ENCODE results near the gene PHACTR1. TPM values are rescaled to one million over a fixed set of nuclear protein-coding genes. Genes with fewer than 3 reads are reported as not detected.

Gene PHACTR1
- total RNA-seq, 1 experiment from 2014 or later: not detected

DNA sequence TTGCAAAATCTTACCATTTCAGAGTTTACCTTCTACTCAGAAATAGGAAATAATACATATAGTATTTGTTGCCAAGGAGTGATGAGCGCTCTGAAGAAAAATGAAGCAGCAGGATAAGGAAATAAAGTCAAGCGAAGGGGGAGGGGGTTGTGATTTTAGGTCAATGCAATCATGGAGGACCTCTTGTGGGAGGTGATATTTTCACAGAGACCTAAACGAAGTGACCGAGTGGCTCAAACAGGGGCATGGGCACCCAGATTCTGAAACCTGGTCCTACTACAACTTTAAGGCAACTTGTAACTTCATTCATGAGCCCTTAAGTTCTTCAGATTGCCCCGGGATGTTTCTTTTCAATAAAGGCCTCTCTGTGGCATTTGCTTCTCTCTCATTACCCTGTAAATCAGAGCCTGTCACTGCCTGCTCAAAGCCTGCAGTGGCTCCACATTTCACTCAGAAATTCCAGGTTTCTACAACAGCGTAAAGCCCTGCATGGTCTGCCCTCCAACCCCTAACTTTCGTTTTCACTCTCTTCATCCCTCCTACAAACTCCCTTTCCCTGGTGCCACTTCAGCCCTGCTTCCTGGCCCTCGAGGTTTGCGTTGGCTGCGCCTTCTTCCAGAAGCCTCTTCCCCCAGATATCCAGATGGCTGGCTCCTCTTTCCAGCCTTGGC is 449.1 kb downstream of the PHACTR1 start:
- in situ Hi-C loops (cut with HindIII; ENCODE audit: low pct_unique_long_range_greater_than_20kb, low sequenced_read_pairs): no loop called here
- no peak for DNase-seq (ENCODE audit: low read depth)

DNA sequence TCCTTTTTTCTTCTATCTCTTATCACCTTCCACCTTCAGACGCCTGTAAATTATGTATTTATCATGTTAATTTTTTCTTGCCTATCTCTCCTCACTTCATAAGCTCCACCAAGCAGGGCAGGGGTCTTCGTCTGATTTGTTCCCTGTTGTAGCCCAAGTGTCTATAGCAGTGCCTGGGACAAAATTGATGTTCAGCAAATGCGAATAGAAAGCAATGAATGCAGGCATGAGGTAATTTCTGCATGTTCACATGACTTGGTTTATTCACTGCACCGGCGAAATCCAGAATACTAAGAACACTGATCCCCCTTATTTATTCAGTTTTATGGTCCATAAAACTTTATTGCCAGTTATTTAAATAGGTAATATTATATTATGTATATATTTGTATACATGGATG is 449.7 kb downstream of the PHACTR1 start:
- DNase-seq (ENCODE audit: low read depth): no peak
- in situ Hi-C loops (cut with HindIII; ENCODE audit: low pct_unique_long_range_greater_than_20kb, low sequenced_read_pairs): no loop called here

DNA sequence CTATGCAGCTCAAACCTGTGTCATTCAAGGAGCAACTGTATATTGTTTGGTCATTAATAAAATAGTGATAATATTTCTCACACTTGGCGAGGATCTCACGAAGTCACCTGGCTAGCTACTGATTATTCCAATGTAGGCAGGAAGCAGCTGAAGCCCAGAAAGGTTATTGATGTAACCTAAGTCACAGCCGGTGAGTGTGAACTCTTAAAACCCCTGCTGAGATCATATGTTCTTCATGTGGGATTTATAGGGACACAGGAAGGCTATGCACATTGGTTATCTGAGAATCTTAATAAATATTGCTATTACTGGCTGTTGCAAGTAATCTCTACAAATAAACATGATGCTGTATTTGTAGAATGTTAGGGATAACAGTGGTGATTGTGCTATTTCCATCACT is 450.3 kb downstream of the PHACTR1 start:
- DNase-seq (ENCODE audit: low read depth): no peak
- in situ Hi-C loops (cut with HindIII; ENCODE audit: low pct_unique_long_range_greater_than_20kb, low sequenced_read_pairs): no loop called here

DNA sequence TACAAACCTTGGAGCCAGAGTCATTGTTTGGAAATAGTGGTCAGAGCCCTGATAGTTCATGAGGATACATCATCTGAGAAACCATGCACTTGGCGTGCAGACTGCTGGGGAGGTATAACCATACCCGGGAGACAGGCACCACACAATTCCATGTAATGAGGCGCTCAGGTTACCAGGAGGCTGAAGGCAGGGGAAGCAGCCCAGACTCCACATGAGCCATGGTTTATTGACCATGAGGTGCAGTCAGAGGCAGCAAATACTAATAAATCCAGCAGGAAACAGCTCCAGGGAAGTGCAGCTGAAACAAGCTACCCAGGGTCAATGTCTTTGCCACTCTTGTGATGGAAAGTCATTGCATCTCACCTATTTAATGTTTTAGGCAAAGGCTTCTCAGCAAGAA is 455.7 kb downstream of the PHACTR1 start:
- in situ Hi-C loops (cut with HindIII; ENCODE audit: low pct_unique_long_range_greater_than_20kb, low sequenced_read_pairs): no loop called here
- no peak for DNase-seq (ENCODE audit: low read depth)

DNA sequence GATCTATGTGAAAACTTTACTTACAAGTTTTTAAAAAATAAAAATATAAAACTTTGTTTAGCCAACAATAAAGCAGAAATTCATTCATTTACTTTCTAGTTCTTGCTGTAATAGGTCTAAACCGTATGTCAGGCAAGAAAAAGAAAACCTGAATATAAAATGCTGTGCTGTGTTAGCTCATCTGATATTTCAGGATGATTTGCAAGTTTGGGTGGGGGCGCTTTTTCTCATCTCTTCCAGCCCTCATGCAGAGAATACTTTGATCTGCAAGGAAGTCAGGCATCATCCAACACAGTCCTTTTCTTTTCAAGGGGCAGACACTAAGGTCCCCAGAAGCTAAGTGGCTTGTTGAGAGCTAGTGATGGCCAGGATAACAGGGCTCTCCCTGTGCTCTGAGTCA is 458.5 kb downstream of the PHACTR1 start:
- in situ Hi-C loops (cut with HindIII; ENCODE audit: low pct_unique_long_range_greater_than_20kb, low sequenced_read_pairs): no loop called here
- no peak for DNase-seq (ENCODE audit: low read depth)

DNA sequence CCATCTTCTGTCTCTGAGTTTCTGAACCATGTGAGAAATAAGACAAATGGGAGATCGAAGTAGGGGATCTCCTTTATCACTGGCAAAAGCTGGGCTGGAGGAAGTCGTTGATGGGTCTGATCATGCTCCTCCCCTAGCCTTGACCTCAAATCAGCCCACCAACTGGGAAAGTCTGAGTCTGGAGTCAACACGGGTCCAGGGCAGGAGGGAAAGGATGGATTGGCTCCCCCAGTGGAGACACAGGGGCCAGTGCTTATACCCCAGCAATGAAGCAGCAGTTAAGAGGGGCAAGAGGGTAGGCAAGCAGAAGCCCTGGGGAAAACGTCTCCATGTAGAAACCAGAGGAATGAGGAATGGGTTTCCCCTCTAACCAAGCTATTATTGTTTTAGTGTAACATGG is 459.2 kb downstream of the PHACTR1 start:
- DNase-seq (ENCODE audit: low read depth): no peak
- in situ Hi-C loops (cut with HindIII; ENCODE audit: low pct_unique_long_range_greater_than_20kb, low sequenced_read_pairs): no loop called here

DNA sequence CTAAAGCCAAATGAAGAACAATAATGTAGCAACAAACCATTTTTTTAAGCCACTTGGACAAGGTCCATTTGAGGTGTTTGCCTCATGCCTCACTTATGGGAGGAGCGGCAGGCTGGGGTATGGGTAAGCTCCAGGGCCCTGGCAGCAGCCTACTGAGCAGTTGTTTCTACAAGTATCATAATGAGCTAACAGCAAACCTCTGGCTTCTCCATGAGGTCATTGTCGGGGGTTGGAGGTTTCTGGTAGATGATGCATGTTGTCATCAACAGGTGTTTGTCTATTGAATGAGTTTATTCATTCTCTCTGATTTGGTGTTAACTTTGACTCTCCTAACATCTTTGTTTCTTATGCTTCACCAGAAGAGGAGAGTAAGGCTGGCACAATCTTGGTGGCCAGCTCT is 461.1 kb downstream of the PHACTR1 start:
- in situ Hi-C loops (cut with HindIII; ENCODE audit: low pct_unique_long_range_greater_than_20kb, low sequenced_read_pairs): no loop called here
- no peak for DNase-seq (ENCODE audit: low read depth)

DNA sequence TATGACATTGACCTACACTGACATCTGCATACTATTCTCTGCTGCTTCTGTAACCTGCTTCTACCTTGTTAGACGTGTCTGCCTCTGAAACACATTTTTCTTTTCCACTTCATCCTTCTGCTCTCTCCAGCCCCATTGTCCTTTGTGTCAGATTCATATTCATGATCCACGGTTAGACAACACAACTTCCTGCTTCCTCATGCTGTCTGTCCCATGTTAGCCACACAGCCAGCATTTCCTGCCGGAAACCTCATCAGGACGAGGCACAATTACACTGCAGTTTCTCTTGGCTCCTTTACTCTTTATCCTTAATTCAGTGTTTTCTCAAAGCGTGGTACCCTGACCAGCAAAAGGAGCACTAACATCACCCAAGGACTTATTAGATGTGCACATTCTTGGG is 461.5 kb downstream of the PHACTR1 start:
- DNase-seq (ENCODE audit: low read depth): no peak
- in situ Hi-C loops (cut with HindIII; ENCODE audit: low pct_unique_long_range_greater_than_20kb, low sequenced_read_pairs): no loop called here

DNA sequence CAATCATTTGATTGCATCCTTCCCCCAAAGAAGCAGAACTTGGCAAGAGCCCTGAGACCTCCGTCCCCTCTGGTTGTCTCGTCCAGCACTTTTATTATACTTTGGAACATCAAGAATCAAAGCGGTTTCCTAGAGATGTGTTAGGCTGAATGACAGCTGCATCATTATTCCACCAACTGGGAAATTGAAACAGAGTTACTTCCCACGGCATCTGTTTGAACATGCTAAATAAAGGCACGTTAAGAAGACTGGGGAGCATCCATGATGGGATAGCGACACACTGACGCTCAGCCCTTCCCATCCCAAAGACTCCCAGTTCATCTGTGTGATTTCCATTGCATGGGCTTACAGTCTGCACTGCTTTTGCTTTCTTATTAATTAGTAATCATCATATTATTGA is 464.0 kb downstream of the PHACTR1 start:
- in situ Hi-C loops (cut with HindIII; ENCODE audit: low pct_unique_long_range_greater_than_20kb, low sequenced_read_pairs): no loop called here
- DNase-seq (ENCODE audit: low read depth): no peak

DNA sequence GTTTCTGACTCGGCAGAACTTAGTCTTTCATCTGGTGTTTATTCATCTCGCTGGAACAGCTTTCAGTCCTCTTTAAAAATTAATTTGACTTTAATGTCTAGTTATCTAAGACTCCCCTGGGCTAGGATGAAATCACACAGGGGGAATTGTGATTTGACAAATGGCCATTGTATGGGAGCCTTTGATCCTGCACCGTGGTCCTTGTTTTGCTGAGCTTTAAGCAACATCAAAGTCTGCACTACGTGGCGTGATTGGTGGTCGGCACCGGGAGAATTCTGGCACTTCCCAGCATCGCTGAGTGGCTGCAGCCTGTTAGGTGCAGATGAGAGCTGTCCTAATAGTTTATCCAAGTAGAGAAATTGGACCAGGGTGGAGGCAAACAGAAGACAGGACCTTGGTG is 464.8 kb downstream of the PHACTR1 start:
- DNase-seq (ENCODE audit: low read depth): no peak
- in situ Hi-C loops (cut with HindIII; ENCODE audit: low pct_unique_long_range_greater_than_20kb, low sequenced_read_pairs): no loop called here

DNA sequence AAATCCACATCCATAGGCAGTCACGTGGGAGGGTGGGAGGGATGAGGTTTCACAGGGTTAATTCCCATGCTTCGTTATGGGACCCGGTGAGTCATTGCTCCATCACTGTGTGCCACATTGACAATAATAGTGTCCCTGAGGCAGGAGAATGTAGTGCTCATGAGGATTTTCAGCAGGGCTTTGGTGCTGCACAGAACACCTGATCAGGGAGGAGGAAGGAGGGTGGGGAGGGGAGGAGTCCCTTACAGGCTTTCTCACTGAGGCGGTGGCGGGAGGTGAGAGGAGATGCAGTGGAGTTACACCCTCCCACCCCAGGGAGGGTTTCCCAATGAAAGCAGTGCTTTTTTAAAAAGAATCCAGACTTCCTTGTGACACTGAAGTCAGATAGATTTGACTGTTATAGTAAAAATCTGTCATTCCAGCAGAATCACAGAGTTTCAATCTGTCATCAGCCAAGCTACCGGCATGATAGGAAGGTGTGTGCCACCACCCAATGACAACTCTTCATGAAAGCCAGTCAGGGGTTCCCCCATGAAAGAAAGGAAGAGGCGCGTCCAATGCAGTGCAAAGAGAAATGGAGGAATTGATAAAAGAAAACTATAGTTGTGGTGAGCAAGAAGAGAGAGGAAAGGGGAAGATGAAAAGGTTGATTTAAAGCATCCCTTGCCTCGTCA is 467.0 kb downstream of the PHACTR1 start:
- in situ Hi-C loops (cut with HindIII; ENCODE audit: low pct_unique_long_range_greater_than_20kb, low sequenced_read_pairs): no loop called here
- DNase-seq (ENCODE audit: low read depth): no peak

DNA sequence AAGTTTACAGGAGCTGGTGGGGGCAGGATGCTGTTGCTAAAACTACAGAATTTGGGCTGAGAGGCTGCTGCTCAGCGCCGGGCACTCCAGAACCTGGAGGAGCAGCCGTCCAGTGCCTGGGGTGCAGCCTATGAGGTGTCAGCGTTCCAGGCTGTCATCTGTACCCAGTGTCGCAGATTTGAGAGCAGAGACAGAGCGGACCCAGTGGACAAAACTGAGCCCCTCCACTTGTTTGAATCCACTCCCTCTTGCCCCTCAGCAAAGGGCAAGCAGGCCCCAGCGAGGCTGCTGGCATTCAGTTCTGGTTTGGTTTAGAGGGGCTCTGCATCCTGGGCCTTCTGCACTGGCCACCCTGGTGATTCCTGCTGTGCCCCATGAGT is 467.5 kb downstream of the PHACTR1 start:
- no peak for DNase-seq (ENCODE audit: low read depth)
- in situ Hi-C loops (cut with HindIII; ENCODE audit: low pct_unique_long_range_greater_than_20kb, low sequenced_read_pairs): no loop called here

DNA sequence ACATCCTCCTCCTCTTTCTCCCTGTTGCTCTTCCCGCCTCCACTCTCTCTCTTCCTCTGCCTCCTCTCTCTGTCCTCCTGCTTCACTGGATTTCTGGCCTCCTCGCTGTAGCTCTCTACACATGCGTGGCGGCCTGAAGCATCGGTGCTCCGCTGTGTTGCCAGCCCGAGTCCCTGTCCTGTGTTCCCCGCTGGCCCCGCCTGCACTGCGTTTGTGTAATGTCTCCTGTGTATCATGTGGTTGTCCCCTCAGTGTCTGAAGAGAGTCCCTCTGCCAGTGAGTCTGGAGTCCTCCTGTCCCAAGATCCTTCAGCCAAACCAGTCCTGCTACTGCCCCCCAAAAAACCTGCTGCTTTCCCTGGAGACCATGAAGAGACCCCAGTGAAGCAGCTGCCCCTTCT is 468.0 kb downstream of the PHACTR1 start:
- DNase-seq (ENCODE audit: low read depth): no peak
- in situ Hi-C loops (cut with HindIII; ENCODE audit: low pct_unique_long_range_greater_than_20kb, low sequenced_read_pairs): no loop called here

DNA sequence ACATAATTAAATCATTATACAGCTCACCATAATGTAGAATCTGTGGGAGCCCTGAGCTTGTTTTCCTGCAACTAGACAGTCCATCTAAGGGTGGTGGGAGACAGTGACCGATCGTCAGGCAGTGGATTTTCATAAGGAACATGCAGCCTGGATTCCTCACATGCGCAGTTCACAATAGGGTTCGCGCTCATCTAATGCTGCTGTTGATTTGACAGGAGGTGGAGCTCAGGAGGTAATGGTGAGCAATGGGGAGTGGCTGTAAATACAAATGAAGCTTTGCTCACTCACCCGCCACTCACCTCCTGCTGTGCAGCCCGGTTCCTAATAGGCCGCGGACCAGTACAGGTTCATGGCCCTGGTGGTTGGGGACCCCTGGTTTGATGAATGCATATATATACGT is 470.3 kb downstream of the PHACTR1 start:
- DNase-seq (ENCODE audit: low read depth): no peak
- in situ Hi-C loops (cut with HindIII; ENCODE audit: low pct_unique_long_range_greater_than_20kb, low sequenced_read_pairs): no loop called here

DNA sequence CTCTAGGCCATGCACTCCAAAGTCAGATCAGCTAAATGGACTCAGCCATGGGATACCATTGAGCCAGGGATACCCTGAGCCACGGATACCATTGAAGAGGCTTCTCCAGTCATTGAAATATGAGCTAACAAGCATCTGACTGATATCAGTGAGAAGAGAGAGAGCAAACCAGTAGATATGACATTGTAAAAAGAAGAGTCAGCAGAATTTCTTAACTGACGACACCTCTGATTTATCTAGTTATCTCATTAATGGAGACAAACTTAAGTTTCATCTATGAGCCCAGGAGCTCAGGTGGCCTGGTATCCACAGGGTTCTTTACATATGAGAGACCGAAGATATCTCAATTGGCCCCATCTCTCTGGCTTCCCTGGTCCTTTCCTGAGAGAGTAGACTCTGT is 471.1 kb downstream of the PHACTR1 start:
- in situ Hi-C loops (cut with HindIII; ENCODE audit: low pct_unique_long_range_greater_than_20kb, low sequenced_read_pairs): no loop called here

DNA sequence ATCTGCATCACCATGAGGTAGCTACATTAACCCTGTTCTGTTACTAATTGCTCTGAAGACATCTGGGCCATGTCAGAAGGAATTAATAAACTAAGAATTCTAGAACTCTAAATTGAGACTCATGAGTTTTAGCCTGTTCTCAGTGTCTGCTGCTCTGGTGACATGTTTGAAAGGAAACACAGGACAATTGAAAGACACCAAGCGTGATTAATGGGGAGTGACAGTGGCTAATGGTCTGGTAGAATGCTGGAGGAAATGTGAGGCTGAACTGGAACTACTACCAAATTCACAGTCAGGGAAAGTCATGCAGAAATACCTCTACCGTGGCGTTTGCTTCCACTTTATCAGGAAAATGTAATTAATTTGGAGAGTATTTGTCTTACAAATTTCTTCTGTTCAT is 471.7 kb downstream of the PHACTR1 start:
- in situ Hi-C loops (cut with HindIII; ENCODE audit: low pct_unique_long_range_greater_than_20kb, low sequenced_read_pairs): no loop called here
- DNase-seq (ENCODE audit: low read depth): no peak

More for the DNA sequence above, 471.1 kb downstream of the PHACTR1 start:
- DNase-seq (ENCODE audit: low read depth): no peak

DNA sequence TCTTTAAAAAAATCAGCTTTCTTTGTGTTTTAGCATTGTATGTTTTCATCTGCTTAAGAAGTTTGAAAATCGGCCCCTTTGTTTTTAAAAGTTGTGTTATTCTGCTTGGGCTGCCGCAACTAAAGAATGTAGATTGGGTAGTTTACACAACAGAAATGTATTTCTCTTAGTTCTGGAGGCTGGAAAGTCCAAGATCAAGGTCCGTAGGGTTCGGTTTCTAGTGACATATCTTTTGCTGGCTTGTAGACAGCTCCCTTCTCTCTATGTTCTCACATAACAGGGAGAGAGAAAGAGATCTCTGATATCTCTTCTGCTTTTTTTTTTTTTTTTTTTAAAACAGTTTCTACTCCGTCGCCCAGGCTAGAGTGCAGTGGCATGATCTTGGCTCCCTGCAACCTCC is 473.1 kb downstream of the PHACTR1 start:
- in situ Hi-C loops (cut with HindIII; ENCODE audit: low pct_unique_long_range_greater_than_20kb, low sequenced_read_pairs): no loop called here
- DNase-seq (ENCODE audit: low read depth): no peak

DNA sequence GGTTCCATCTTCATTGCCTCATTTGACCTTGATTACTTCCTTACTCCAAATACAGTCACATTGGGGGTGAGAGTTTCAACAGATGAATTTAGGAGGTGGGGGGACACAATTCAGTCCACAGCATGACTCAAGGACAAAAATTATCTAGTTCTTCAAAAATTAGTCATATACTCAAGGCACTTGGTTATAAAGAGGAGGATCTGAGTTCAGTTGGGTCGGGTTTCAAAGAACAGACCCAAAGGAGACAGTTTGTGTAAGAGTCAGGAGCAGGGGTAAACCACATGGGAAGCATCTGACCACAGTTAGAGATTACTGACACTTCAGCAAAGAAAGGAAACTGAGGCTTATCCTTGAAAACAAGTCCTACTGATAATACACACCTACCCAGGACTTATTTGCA is 473.8 kb downstream of the PHACTR1 start:
- in situ Hi-C loops (cut with HindIII; ENCODE audit: low pct_unique_long_range_greater_than_20kb, low sequenced_read_pairs): no loop called here
- no peak for DNase-seq (ENCODE audit: low read depth)

DNA sequence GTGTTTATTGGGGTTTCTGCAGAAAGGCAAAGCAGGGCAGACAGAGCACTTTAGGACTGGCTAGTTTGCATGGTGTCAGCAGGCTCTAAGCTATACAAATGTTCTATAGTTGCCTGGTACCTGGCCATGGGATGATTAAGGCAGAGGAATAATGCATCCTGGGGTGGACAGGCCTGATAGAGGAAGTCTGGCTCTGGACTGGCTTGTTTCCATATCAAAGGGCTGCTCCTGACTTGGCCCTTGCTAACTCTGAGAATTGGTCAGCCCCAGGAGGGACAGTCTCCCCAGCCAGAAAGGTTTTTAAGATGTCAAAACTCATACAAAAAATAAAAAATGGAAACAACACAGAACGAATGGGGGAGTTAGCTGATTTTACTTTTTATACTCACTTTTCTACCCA is 474.9 kb downstream of the PHACTR1 start:
- no peak for DNase-seq (ENCODE audit: low read depth)
- in situ Hi-C loops (cut with HindIII; ENCODE audit: low pct_unique_long_range_greater_than_20kb, low sequenced_read_pairs): no loop called here

DNA sequence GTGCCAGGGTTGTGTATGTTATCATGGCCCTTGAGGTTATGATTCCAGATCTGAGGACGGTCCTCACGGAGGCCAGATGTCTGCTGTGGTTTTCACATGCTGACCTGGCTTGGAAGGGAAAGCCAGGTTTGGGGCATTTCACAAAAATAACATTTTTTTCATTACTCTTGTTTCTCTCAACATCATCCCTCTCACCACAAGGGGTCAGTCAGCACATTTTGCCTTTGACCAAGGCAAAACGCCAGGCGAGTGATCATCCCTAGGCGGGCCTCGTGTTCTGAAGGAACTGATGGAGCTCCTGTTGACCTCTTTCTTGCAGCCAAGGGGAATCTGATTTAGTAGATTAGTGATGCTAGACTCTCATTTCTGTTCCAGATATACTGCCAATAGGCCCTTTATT is 478.3 kb downstream of the PHACTR1 start:
- peak; percentile 10 for DNase-seq (ENCODE audit: low read depth)
- in situ Hi-C loops (cut with HindIII; ENCODE audit: low pct_unique_long_range_greater_than_20kb, low sequenced_read_pairs): no loop called here

Measured in Caki2 (cell line).